Gastrocnemius medialis (tissue), 4 donors: ENCODE results near the gene MTFR1L. TPM values are rescaled to one million over a fixed set of nuclear protein-coding genes. Genes with fewer than 3 reads are reported as not detected.

ENCODE experiments used
- ATAC-seq, 2 donors: fragments of 150-250 bp; one replicate each; pipeline ENCODE4 v1.9.1; 2016
- DNase-seq, 2 donors: peaks; one replicate each; pipeline ENCODE4 v3.0.0-alpha.2; 2019
- H3K27ac ChIP-seq, 4 donors: fragments of 200-600 bp; sonication (generic); 1 replicate in 1 of 4; 2 replicates in 3 of 4; pipeline ENCODE4 v1.5.1; 2016 to 2018; ENCODE audit warnings: mild to moderate bottlenecking in 2 of 4, moderate library complexity in 1 of 4
- H3K27me3 ChIP-seq, 3 donors: fragments of 200-600 bp; sonication (generic) in 2 of 3; 1 replicate in 1 of 3; 2 replicates in 2 of 3; pipeline versions ENCODE4 v1.5.1 to v1.6.0; 2016 to 2019; ENCODE audit warnings: mild to moderate bottlenecking in 1 of 3, moderate library complexity in 1 of 3
- H3K36me3 ChIP-seq, 2 donors: fragments of 200-600 bp; sonication (generic) in 1 of 2; one replicate each; pipeline ENCODE4 v1.5.1; 2017 to 2018
- H3K4me1 ChIP-seq, 2 donors: fragments of 200-600 bp; sonication (generic) in 1 of 2; one replicate each; pipeline ENCODE4 v1.5.1; 2016 to 2017; ENCODE audit warnings: mild to moderate bottlenecking in 2 of 2
- H3K4me3 ChIP-seq, 4 donors: fragments of 200-600 bp; sonication (generic) in 3 of 4; 1 replicate in 1 of 4; 2 replicates in 3 of 4; pipeline ENCODE4 v1.5.1; 2016 to 2019; ENCODE audit warnings: mild to moderate bottlenecking in 2 of 4
- H3K9me3 ChIP-seq, 3 donors: fragments of 200-600 bp; sonication (generic) in 2 of 3; 1 replicate in 1 of 3; 2 replicates in 2 of 3; pipeline ENCODE4 v1.5.1; 2016 to 2019
- POLR2A ChIP-seq, 2 donors: fragments of 450-650 bp; IDR thresholded peaks; one replicate each; pipeline ENCODE4 v1.6.1; 2017; ENCODE audit warnings: antibody characterized with exemption in 2 of 2, mild to moderate bottlenecking in 2 of 2, moderate library complexity in 2 of 2
- in situ Hi-C, 4 donors: fragments of 200-750 bp; cut with MboI; loops; one replicate each; pipeline versions ENCODE4 v1.15.0 to v1.8.0; 2017; ENCODE audit warnings: low sequenced_read_pairs in 4 of 4
- intact Hi-C: fragments of 100-400 bp; cut with DNase I; formaldehyde crosslinking; loops from one replicate; pipeline ENCODE4 v1.15.1; 2023; ENCODE audit warnings: low total_unique reads
- total RNA-seq, 4 donors: library from RNA; depleted of rRNA; stranded (reverse); fragments of >200 nt; gene quantifications; one replicate each; pipeline versions ENCODE4 v1.1.0 to v1.2.3, GENCODE V29; 2016
- TF ChIP-seq, protein P1 (sequence below), 5 experiments: fragments of 450-650 bp in 3 of 5; fragments of 200-600 bp in 2 of 5; sonication (generic) in 2 of 5; IDR thresholded peaks in 4 of 5; conservative IDR thresholded peaks in 1 of 5; 1 replicate in 4 of 5; 2 replicates in 1 of 5; pipeline ENCODE4 v1.5.1; 2016 to 2019; ENCODE audit warnings: antibody characterized with exemption in 5 of 5, mild to moderate bottlenecking in 3 of 5, moderate library complexity in 3 of 5

Gene MTFR1L
- total RNA-seq, 4 donors from 2014 or later, result 123 to 186 (median 170) TPM

GRCh38 chr1:25861316-25862286 lies 41.8 kb downstream of the MTFR1L start:
- in situ Hi-C loops (no loop called here), intact Hi-C loops (no loop called here)
- no peaks in the 10 kb centered on the region for H3K27me3 ChIP-seq
- H3K4me3 ChIP-seq, result no peak overlapping the region
- ATAC-seq, result no peak
- no peak for DNase-seq
- peaks cover 7 to 15% of the 10 kb centered on the region in 2 donors for H3K4me1 ChIP-seq
- H3K9me3 ChIP-seq, result no peaks in the 10 kb centered on the region
- H3K27ac ChIP-seq, result peak overlapping the region in 2 of 4 donors; percentile 39
- TF ChIP-seq, protein P1, sequence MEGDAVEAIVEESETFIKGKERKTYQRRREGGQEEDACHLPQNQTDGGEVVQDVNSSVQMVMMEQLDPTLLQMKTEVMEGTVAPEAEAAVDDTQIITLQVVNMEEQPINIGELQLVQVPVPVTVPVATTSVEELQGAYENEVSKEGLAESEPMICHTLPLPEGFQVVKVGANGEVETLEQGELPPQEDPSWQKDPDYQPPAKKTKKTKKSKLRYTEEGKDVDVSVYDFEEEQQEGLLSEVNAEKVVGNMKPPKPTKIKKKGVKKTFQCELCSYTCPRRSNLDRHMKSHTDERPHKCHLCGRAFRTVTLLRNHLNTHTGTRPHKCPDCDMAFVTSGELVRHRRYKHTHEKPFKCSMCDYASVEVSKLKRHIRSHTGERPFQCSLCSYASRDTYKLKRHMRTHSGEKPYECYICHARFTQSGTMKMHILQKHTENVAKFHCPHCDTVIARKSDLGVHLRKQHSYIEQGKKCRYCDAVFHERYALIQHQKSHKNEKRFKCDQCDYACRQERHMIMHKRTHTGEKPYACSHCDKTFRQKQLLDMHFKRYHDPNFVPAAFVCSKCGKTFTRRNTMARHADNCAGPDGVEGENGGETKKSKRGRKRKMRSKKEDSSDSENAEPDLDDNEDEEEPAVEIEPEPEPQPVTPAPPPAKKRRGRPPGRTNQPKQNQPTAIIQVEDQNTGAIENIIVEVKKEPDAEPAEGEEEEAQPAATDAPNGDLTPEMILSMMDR (IDR thresholded peaks at IDR 0.05 in 4 of 5, conservative IDR thresholded peaks at IDR 0.05 in 1 of 5), result no peak
- TF ChIP-seq POLR2A (IDR thresholded peaks at IDR 0.05), result no peak
- H3K36me3 ChIP-seq, result no peaks in the 10 kb centered on the region

GRCh38 chr1:25862785-25863485 lies 43.2 kb downstream of the MTFR1L start:
- Histone ChIP-seq H3K4me1 (peaks cover 7 to 15% of the 10 kb centered on the region in 2 donors), H3K9me3 (no peaks in the 10 kb centered on the region), H3K4me3 (no peak overlapping the region), H3K27me3 (no peaks in the 10 kb centered on the region), H3K36me3 (no peaks in the 10 kb centered on the region), H3K27ac (peak overlapping the region in 1 of 4 donors; percentile 39)
- in situ Hi-C loops, result no loop called here
- no peak for ATAC-seq
- intact Hi-C loops, result no loop called here
- TF ChIP-seq POLR2A (IDR thresholded peaks at IDR 0.05), result no peak
- TF ChIP-seq, protein P1 (IDR thresholded peaks at IDR 0.05 in 4 of 5, conservative IDR thresholded peaks at IDR 0.05 in 1 of 5), result no peak
- no peak for DNase-seq

DNA sequence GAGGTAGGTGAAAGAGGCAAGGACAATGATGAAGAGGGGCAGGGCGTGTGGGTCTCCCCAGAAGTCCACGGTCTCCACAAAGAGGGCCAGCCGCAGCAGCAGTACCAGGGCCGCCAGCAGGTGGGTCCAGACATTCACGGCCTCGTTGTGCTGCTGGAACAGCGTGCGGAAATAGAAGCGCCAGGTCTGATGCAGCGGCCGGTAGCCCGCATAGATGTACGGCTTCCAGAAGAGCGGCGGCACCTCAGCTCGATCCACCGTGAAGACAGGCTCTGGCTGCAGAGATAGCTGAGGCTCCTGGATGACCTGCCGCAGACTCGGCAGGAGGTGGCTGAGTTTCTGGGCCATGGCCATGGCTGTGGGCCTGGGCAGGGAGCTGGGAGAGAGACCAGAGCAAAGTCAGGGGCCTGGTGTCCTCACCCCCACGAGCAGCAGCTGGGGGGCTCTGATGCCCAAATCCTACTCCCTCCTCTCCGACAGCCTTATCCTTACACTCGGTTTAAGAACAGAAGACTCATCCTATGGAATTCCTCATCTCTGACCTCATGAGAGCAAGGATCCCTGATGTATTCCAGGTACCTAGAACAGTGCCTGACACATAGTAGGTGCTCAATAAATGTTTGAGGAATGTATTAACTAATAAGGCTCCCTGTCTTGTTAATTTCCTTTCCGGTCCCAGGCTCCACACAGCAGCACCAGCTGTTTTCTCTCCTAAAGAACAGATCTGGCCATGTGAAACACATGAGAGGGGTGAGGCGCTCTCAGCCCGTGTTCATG lies 43.9 kb downstream of the MTFR1L start:
- H3K9me3 ChIP-seq, result no peaks in the 10 kb centered on the region
- H3K4me1 ChIP-seq, result peaks cover 7 to 11% of the 10 kb centered on the region in 2 donors
- intact Hi-C loops, result no loop called here
- ATAC-seq (no peak), DNase-seq (no peak)
- TF ChIP-seq, protein P1 (IDR thresholded peaks at IDR 0.05 in 4 of 5, conservative IDR thresholded peaks at IDR 0.05 in 1 of 5), result no peak
- TF ChIP-seq POLR2A (IDR thresholded peaks at IDR 0.05), result no peak
- H3K27me3 ChIP-seq, result no peaks in the 10 kb centered on the region
- H3K4me3 ChIP-seq, result no peak overlapping the region
- H3K36me3 ChIP-seq, result no peaks in the 10 kb centered on the region
- in situ Hi-C loops, result no loop called here
- H3K27ac ChIP-seq, result no peak overlapping the region

DNA sequence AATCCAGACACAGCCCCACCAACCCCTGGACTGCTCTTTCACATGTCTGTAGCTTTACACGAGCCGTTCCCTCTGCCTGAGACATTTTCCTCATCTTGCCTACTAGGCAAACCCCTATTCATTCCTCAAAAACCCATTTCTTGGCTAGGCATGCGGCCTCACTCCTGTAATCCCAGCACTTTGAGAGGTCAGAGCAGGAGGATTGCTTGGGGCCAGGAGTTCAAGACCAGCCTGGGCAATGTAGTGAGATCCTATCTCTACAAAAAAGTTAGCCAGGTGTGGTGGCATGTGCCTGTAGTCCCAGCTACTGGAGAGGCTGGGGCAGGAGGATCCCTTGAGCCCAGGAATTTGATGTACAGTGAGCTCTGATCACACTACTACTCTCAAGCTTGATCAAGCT lies 44.7 kb downstream of the MTFR1L start:
- ATAC-seq (no peak), DNase-seq (no peak)
- Histone ChIP-seq H3K9me3 (no peaks in the 10 kb centered on the region), H3K4me3 (no peak overlapping the region), H3K4me1 (peaks cover 5% of the 10 kb centered on the region in 2 donors), H3K27me3 (no peaks in the 10 kb centered on the region), H3K36me3 (no peaks in the 10 kb centered on the region), H3K27ac (no peak overlapping the region)
- in situ Hi-C loops, result no loop called here
- intact Hi-C loops, result no loop called here
- TF ChIP-seq, protein P1 (IDR thresholded peaks at IDR 0.05 in 4 of 5, conservative IDR thresholded peaks at IDR 0.05 in 1 of 5), result no peak
- TF ChIP-seq POLR2A (IDR thresholded peaks at IDR 0.05), result no peak
